DOHH2 (cell line): ENCODE data around the gene SMC1B.
"Not testable (repeated sequence)": the region's sequence is repeated elsewhere in the genome, so short reads cannot be mapped to it uniquely, and the experiment has no call there.

ENCODE experiments used
- H3F3A ChIP-seq: fragments of 200-600 bp; sonication (generic), shearing (Covaris generic); 2 replicates; pipeline ENCODE4 v1.6.0; 2016; ENCODE audit warnings: antibody characterized with exemption, mild to moderate bottlenecking; ENCODE audit not compliant: control insufficient read depth, insufficient read depth
- H3K27ac ChIP-seq: fragments of 200-600 bp; sonication (generic); 2 replicates; pipeline ENCODE4 v1.5.1; 2014; ENCODE audit warnings: low read depth, mild to moderate bottlenecking, low read length, moderate library complexity
- H3K27me3 ChIP-seq: fragments of 200-600 bp; sonication (generic); 2 replicates; pipeline ENCODE4 v1.6.1; 2014; ENCODE audit warnings: mild to moderate bottlenecking, low read length, mixed read lengths; ENCODE audit not compliant: control insufficient read depth
- H3K36me3 ChIP-seq: fragments of 200-600 bp; sonication (generic); 2 replicates; pipeline ENCODE4 v1.6.1; 2014; ENCODE audit warnings: mild to moderate bottlenecking, low read length, moderate library complexity, mixed read lengths; ENCODE audit not compliant: control insufficient read depth
- H3K4me1 ChIP-seq: fragments of 200-600 bp; sonication (generic); 2 replicates; pipeline ENCODE4 v1.6.1; 2014; ENCODE audit warnings: mild to moderate bottlenecking, low read length, mixed read lengths; ENCODE audit not compliant: control insufficient read depth
- H3K4me2 ChIP-seq: fragments of 200-600 bp; sonication (generic); 2 replicates; pipeline ENCODE4 v1.6.0; 2014; ENCODE audit warnings: mild to moderate bottlenecking, low read length, moderate library complexity
- H3K4me3 ChIP-seq: fragments of 200-600 bp; sonication (generic); 2 replicates; pipeline ENCODE4 v1.5.1; 2014; ENCODE audit warnings: mild to moderate bottlenecking, low read length, mixed read lengths
- H3K79me2 ChIP-seq: fragments of 200-600 bp; sonication (generic); 2 replicates; pipeline ENCODE4 v1.6.1; 2014; ENCODE audit warnings: mild to moderate bottlenecking, low read length, mixed read lengths; ENCODE audit not compliant: control insufficient read depth
- H3K9me2 ChIP-seq: fragments of 200-600 bp; sonication (generic); replicated peaks from 2 replicates; pipeline ENCODE4 v1.6.1; 2014; ENCODE audit warnings: mild to moderate bottlenecking, low read length, mixed read lengths; ENCODE audit not compliant: control insufficient read depth
- H3K9me3 ChIP-seq: fragments of 200-600 bp; sonication (generic); 2 replicates; pipeline ENCODE4 v1.6.1; 2014; ENCODE audit warnings: antibody characterized with exemption, low read length, mixed read lengths; ENCODE audit not compliant: control insufficient read depth, insufficient read depth
- H4K20me1 ChIP-seq: fragments of 200-600 bp; sonication (generic); 2 replicates; pipeline ENCODE4 v1.6.0; 2014; ENCODE audit warnings: low read depth, mild to moderate bottlenecking, antibody characterized with exemption, low read length, moderate library complexity; ENCODE audit not compliant: control insufficient read depth, insufficient read depth
- CTCF ChIP-seq: fragments of 200-600 bp; sonication (generic); IDR thresholded peaks from one replicate; pipeline ENCODE4 v1.5.1; 2014; ENCODE audit warnings: antibody characterized with exemption, mild to moderate bottlenecking, low read depth, low read length; ENCODE audit not compliant: poor library complexity, severe bottlenecking
- EZH2phosphoT487 ChIP-seq: fragments of 200-600 bp; sonication (generic); IDR thresholded peaks from 2 replicates; pipeline ENCODE4 v1.6.1; 2017; ENCODE audit warnings: borderline replicate concordance, mild to moderate bottlenecking, antibody characterized with exemption, low read length, moderate library complexity, mixed read lengths

The SMC1B gene

GRCh38 chr22:45296628-45297297, 116.6 kb downstream of the SMC1B start:
- Histone ChIP-seq H3K36me3 (no peaks in the 10 kb centered on the region), H3K9me2 (no peaks in the 10 kb centered on the region), H4K20me1 (no peaks in the 10 kb centered on the region), H3F3A (no peaks in the 10 kb centered on the region), H3K4me1 (peaks cover 9% of the 10 kb centered on the region), H3K4me3 (peak overlapping the region; percentile 30), H3K9me3 (no peaks in the 10 kb centered on the region), H3K27me3 (peaks cover 13% of the 10 kb centered on the region; the same call in 1 of the 2 replicates), H3K4me2 (peak overlapping the region; percentile 52), H3K27ac (no peak overlapping the region), H3K79me2 (no peaks in the 10 kb centered on the region)
- no peak for TF ChIP-seq CTCF
- TF ChIP-seq EZH2phosphoT487 = no peak

GRCh38 chr22:45295492-45295891, 117.9 kb downstream of the SMC1B start:
- TF ChIP-seq EZH2phosphoT487 (no peak), CTCF (no peak)
- Histone ChIP-seq H3F3A (no peaks in the 10 kb centered on the region), H4K20me1 (no peaks in the 10 kb centered on the region), H3K27ac (no peak overlapping the region), H3K9me2 (no peaks in the 10 kb centered on the region), H3K27me3 (peaks cover 10% of the 10 kb centered on the region; the same call in 1 of the 2 replicates), H3K36me3 (no peaks in the 10 kb centered on the region), H3K4me1 (peaks cover 9% of the 10 kb centered on the region), H3K4me3 (no peak overlapping the region), H3K9me3 (no peaks in the 10 kb centered on the region), H3K4me2 (no peak overlapping the region), H3K79me2 (no peaks in the 10 kb centered on the region)

GRCh38 chr22:45295004-45295403, 118.4 kb downstream of the SMC1B start:
- not testable (repeated sequence) for H3F3A ChIP-seq, H3K36me3 ChIP-seq, H3K9me2 ChIP-seq, H3K4me1 ChIP-seq, H3K27me3 ChIP-seq, H3K9me3 ChIP-seq, H3K4me3 ChIP-seq, H3K27ac ChIP-seq, H4K20me1 ChIP-seq, H3K79me2 ChIP-seq, H3K4me2 ChIP-seq
